DOHH2 (cell line): Measurements from ENCODE around the gene LAMC2.

Experiments
- H3F3A ChIP-seq: fragments of 200-600 bp; sonication (generic), shearing (Covaris generic); 2 replicates; pipeline ENCODE4 v1.6.0; 2016; ENCODE audit warnings: antibody characterized with exemption, mild to moderate bottlenecking; ENCODE audit not compliant: control insufficient read depth, insufficient read depth
- H3K27ac ChIP-seq: fragments of 200-600 bp; sonication (generic); 2 replicates; pipeline ENCODE4 v1.5.1; 2014; ENCODE audit warnings: low read depth, mild to moderate bottlenecking, low read length, moderate library complexity
- H3K27me3 ChIP-seq: fragments of 200-600 bp; sonication (generic); 2 replicates; pipeline ENCODE4 v1.6.1; 2014; ENCODE audit warnings: mild to moderate bottlenecking, low read length, mixed read lengths; ENCODE audit not compliant: control insufficient read depth
- H3K36me3 ChIP-seq: fragments of 200-600 bp; sonication (generic); 2 replicates; pipeline ENCODE4 v1.6.1; 2014; ENCODE audit warnings: mild to moderate bottlenecking, low read length, moderate library complexity, mixed read lengths; ENCODE audit not compliant: control insufficient read depth
- H3K4me1 ChIP-seq: fragments of 200-600 bp; sonication (generic); 2 replicates; pipeline ENCODE4 v1.6.1; 2014; ENCODE audit warnings: mild to moderate bottlenecking, low read length, mixed read lengths; ENCODE audit not compliant: control insufficient read depth
- H3K4me2 ChIP-seq: fragments of 200-600 bp; sonication (generic); 2 replicates; pipeline ENCODE4 v1.6.0; 2014; ENCODE audit warnings: mild to moderate bottlenecking, low read length, moderate library complexity
- H3K4me3 ChIP-seq: fragments of 200-600 bp; sonication (generic); 2 replicates; pipeline ENCODE4 v1.5.1; 2014; ENCODE audit warnings: mild to moderate bottlenecking, low read length, mixed read lengths
- H3K79me2 ChIP-seq: fragments of 200-600 bp; sonication (generic); 2 replicates; pipeline ENCODE4 v1.6.1; 2014; ENCODE audit warnings: mild to moderate bottlenecking, low read length, mixed read lengths; ENCODE audit not compliant: control insufficient read depth
- H3K9me2 ChIP-seq: fragments of 200-600 bp; sonication (generic); replicated peaks from 2 replicates; pipeline ENCODE4 v1.6.1; 2014; ENCODE audit warnings: mild to moderate bottlenecking, low read length, mixed read lengths; ENCODE audit not compliant: control insufficient read depth
- H3K9me3 ChIP-seq: fragments of 200-600 bp; sonication (generic); 2 replicates; pipeline ENCODE4 v1.6.1; 2014; ENCODE audit warnings: antibody characterized with exemption, low read length, mixed read lengths; ENCODE audit not compliant: control insufficient read depth, insufficient read depth
- H4K20me1 ChIP-seq: fragments of 200-600 bp; sonication (generic); 2 replicates; pipeline ENCODE4 v1.6.0; 2014; ENCODE audit warnings: low read depth, mild to moderate bottlenecking, antibody characterized with exemption, low read length, moderate library complexity; ENCODE audit not compliant: control insufficient read depth, insufficient read depth
- EZH2phosphoT487 ChIP-seq: fragments of 200-600 bp; sonication (generic); IDR thresholded peaks from 2 replicates; pipeline ENCODE4 v1.6.1; 2017; ENCODE audit warnings: borderline replicate concordance, mild to moderate bottlenecking, antibody characterized with exemption, low read length, moderate library complexity, mixed read lengths
- TF ChIP-seq, protein P1 (sequence below): fragments of 200-600 bp; sonication (generic); IDR thresholded peaks from one replicate; pipeline ENCODE4 v1.5.1; 2014; ENCODE audit warnings: antibody characterized with exemption, mild to moderate bottlenecking, low read depth, low read length; ENCODE audit not compliant: poor library complexity, severe bottlenecking

The LAMC2 gene

GRCh38 chr1:183242556-183242955, 56.5 kb downstream of the LAMC2 start:
- Histone ChIP-seq H3K27ac (no peak overlapping the region), H3F3A (no peaks in the 10 kb centered on the region), H3K36me3 (no peaks in the 10 kb centered on the region), H3K4me1 (no peaks in the 10 kb centered on the region), H3K27me3 (peaks cover 28% of the 10 kb centered on the region), H4K20me1 (no peaks in the 10 kb centered on the region), H3K4me2 (no peak overlapping the region), H3K9me2 (no peaks in the 10 kb centered on the region), H3K4me3 (no peak overlapping the region), H3K79me2 (no peaks in the 10 kb centered on the region), H3K9me3 (no peaks in the 10 kb centered on the region)
- TF ChIP-seq EZH2phosphoT487, result no peak
- TF ChIP-seq, protein P1, sequence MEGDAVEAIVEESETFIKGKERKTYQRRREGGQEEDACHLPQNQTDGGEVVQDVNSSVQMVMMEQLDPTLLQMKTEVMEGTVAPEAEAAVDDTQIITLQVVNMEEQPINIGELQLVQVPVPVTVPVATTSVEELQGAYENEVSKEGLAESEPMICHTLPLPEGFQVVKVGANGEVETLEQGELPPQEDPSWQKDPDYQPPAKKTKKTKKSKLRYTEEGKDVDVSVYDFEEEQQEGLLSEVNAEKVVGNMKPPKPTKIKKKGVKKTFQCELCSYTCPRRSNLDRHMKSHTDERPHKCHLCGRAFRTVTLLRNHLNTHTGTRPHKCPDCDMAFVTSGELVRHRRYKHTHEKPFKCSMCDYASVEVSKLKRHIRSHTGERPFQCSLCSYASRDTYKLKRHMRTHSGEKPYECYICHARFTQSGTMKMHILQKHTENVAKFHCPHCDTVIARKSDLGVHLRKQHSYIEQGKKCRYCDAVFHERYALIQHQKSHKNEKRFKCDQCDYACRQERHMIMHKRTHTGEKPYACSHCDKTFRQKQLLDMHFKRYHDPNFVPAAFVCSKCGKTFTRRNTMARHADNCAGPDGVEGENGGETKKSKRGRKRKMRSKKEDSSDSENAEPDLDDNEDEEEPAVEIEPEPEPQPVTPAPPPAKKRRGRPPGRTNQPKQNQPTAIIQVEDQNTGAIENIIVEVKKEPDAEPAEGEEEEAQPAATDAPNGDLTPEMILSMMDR, result no peak

- Histone ChIP-seq H3K27me3 (peaks cover 28% of the 10 kb centered on the region), H3K9me3 (no peaks in the 10 kb centered on the region), H3K4me3 (no peak overlapping the region), H3K27ac (no peak overlapping the region), H3K9me2 (no peaks in the 10 kb centered on the region), H3F3A (no peaks in the 10 kb centered on the region), H3K4me2 (no peak overlapping the region), H3K4me1 (no peaks in the 10 kb centered on the region), H3K36me3 (no peaks in the 10 kb centered on the region), H4K20me1 (no peaks in the 10 kb centered on the region), H3K79me2 (no peaks in the 10 kb centered on the region)
- TF ChIP-seq EZH2phosphoT487, result no peak
- TF ChIP-seq, protein P1, result no peak
These were observed 57.3 kb downstream of the LAMC2 start for GRCh38 chr1:183243161-183244050.

GRCh38 chr1:183244466-183244865, 58.4 kb downstream of the LAMC2 start:
- TF ChIP-seq EZH2phosphoT487, result no peak
- TF ChIP-seq, protein P1, result no peak
- Histone ChIP-seq H3K4me1 (no peaks in the 10 kb centered on the region), H3F3A (no peaks in the 10 kb centered on the region), H3K79me2 (no peaks in the 10 kb centered on the region), H3K9me3 (no peaks in the 10 kb centered on the region), H3K27ac (no peak overlapping the region), H3K36me3 (no peaks in the 10 kb centered on the region), H3K4me2 (no peak overlapping the region), H3K9me2 (no peaks in the 10 kb centered on the region), H3K4me3 (no peak overlapping the region), H3K27me3 (peaks cover 35% of the 10 kb centered on the region), H4K20me1 (no peaks in the 10 kb centered on the region)
